Ectodermal cell (in vitro differentiated cells): ENCODE results near the gene RDH5.

Experiments
- H3K27ac ChIP-seq: 2 replicates; pipeline ENCODE4 v1.7.0; 2013; ENCODE audit warnings: mild to moderate bottlenecking, low read depth, low read length; ENCODE audit not compliant: insufficient read depth, poor library complexity, severe bottlenecking
- H3K27me3 ChIP-seq: 2 replicates; pipeline ENCODE4 v1.7.0; 2013; ENCODE audit warnings: mild to moderate bottlenecking, low read length; ENCODE audit not compliant: insufficient read depth, control insufficient read depth, poor library complexity, severe bottlenecking
- H3K36me3 ChIP-seq: one replicate; pipeline ENCODE4 v1.7.0; 2013; ENCODE audit warnings: low read length; ENCODE audit not compliant: control insufficient read depth, insufficient read depth
- H3K4me1 ChIP-seq: one replicate; pipeline ENCODE4 v1.7.0; 2013; ENCODE audit warnings: low read length; ENCODE audit not compliant: control insufficient read depth, insufficient read depth
- H3K4me3 ChIP-seq: 2 replicates; pipeline ENCODE4 v1.7.0; 2013; ENCODE audit warnings: low read depth, low read length, control low read depth; ENCODE audit not compliant: insufficient read depth
- H3K9me3 ChIP-seq: 2 replicates; pipeline ENCODE4 v1.7.0; 2013; ENCODE audit warnings: mild to moderate bottlenecking, low read length, moderate library complexity; ENCODE audit not compliant: control insufficient read depth
- WGBS, 2 experiments: methylation state at CpG; one replicate each; pipeline ENCODE4 v1.1.7; 2013; ENCODE audit warnings: missing lambda C conversion rate in 2 of 2; 5-methylcytosine and 5-hydroxymethylcytosine counted together

The RDH5 gene

GRCh38 chr12:55728186-55728938, 8.2 kb downstream of the RDH5 start:
- WGBS, 2 experiments, result 0% methylated on average over 61 of the region's 61 CpGs
- Histone ChIP-seq H3K4me1 (peaks cover 14% of the 10 kb centered on the region), H3K27me3 (no peaks in the 10 kb centered on the region), H3K9me3 (no peaks in the 10 kb centered on the region), H3K36me3 (peaks cover 11% of the 10 kb centered on the region), H3K4me3 (peak overlapping the region; percentile 64), H3K27ac (peak overlapping the region; percentile 86)

- Histone ChIP-seq H3K4me1 (peaks cover 14% of the 10 kb centered on the region), H3K4me3 (peak within 1 kb of the TSS; percentile 64), H3K9me3 (no peaks in the 10 kb centered on the region), H3K36me3 (peaks cover 11% of the 10 kb centered on the region), H3K27me3 (no peaks in the 10 kb centered on the region), H3K27ac (peak within 1 kb of the TSS; percentile 86)
- WGBS, 2 experiments, result 0 to 1% methylated on average over 61 of the region's 61 CpGs
These were observed 9.0 kb downstream of the RDH5 start, which contains the start of gene CD63 for GRCh38 chr12:55728939-55729818. CD63 (minus strand) TSS chr12:55729009; CDS start chr12:55728341, 668 bp downstream.

GRCh38 chr12:55729819-55730818, 9.9 kb downstream of the RDH5 start:
- Histone ChIP-seq H3K27ac (peak overlapping the region; percentile 86), H3K27me3 (no peaks in the 10 kb centered on the region), H3K9me3 (no peaks in the 10 kb centered on the region), H3K4me1 (peaks cover 14% of the 10 kb centered on the region), H3K36me3 (peaks cover 6% of the 10 kb centered on the region), H3K4me3 (peak overlapping the region; percentile 64)
- WGBS, 2 experiments, result 9 to 10% methylated on average over 19 of the region's 19 CpGs

- no peaks in the 10 kb centered on the region for H3K36me3 ChIP-seq
- H3K27ac ChIP-seq, result no peak overlapping the region
- H3K4me1 ChIP-seq, result peaks cover 19% of the 10 kb centered on the region
- 84 to 90% methylated on average over 4 of the region's 4 CpGs for WGBS, 2 experiments
- H3K4me3 ChIP-seq, result no peak overlapping the region
- H3K9me3 ChIP-seq, result no peaks in the 10 kb centered on the region
- no peaks in the 10 kb centered on the region for H3K27me3 ChIP-seq
These were observed 12.1 kb downstream of the RDH5 start for GRCh38 chr12:55732288-55732687.

- peaks cover 21% of the 10 kb centered on the region for H3K4me1 ChIP-seq
- no peak overlapping the region for H3K4me3 ChIP-seq
- H3K27me3 ChIP-seq, result no peaks in the 10 kb centered on the region
- H3K9me3 ChIP-seq, result no peaks in the 10 kb centered on the region
- WGBS, 2 experiments, result 90% methylated on average over 14 of the region's 14 CpGs
- no peaks in the 10 kb centered on the region for H3K36me3 ChIP-seq
- no peak overlapping the region for H3K27ac ChIP-seq
These were observed 12.9 kb downstream of the RDH5 start for GRCh38 chr12:55733021-55733555.

- WGBS, 2 experiments, result 90 to 95% methylated on average over 2 of the region's 2 CpGs
- Histone ChIP-seq H3K27ac (no peak overlapping the region), H3K4me3 (no peak overlapping the region), H3K36me3 (no peaks in the 10 kb centered on the region), H3K9me3 (no peaks in the 10 kb centered on the region), H3K27me3 (no peaks in the 10 kb centered on the region), H3K4me1 (peaks cover 21% of the 10 kb centered on the region)
These were observed 13.7 kb downstream of the RDH5 start for GRCh38 chr12:55733858-55734257.

- 95 to 100% methylated on average over 3 of the region's 3 CpGs for WGBS, 2 experiments
- no peaks in the 10 kb centered on the region for H3K9me3 ChIP-seq
- peaks cover 21% of the 10 kb centered on the region for H3K4me1 ChIP-seq
- H3K36me3 ChIP-seq, result no peaks in the 10 kb centered on the region
- H3K4me3 ChIP-seq, result no peak overlapping the region
- no peaks in the 10 kb centered on the region for H3K27me3 ChIP-seq
- no peak overlapping the region for H3K27ac ChIP-seq
These were observed 14.4 kb downstream of the RDH5 start for GRCh38 chr12:55734595-55734994.

- Histone ChIP-seq H3K27ac (no peak overlapping the region), H3K27me3 (no peaks in the 10 kb centered on the region), H3K9me3 (no peaks in the 10 kb centered on the region), H3K4me3 (no peak overlapping the region), H3K36me3 (no peaks in the 10 kb centered on the region), H3K4me1 (peaks cover 14% of the 10 kb centered on the region)
- 89 to 92% methylated on average over 3 of the region's 3 CpGs for WGBS, 2 experiments
These were observed 15.9 kb downstream of the RDH5 start for GRCh38 chr12:55736076-55736475.

- Histone ChIP-seq H3K36me3 (no peaks in the 10 kb centered on the region), H3K4me1 (peaks cover 18% of the 10 kb centered on the region), H3K4me3 (peak overlapping the region; percentile 63), H3K27me3 (no peaks in the 10 kb centered on the region), H3K27ac (no peak overlapping the region), H3K9me3 (no peaks in the 10 kb centered on the region)
- 42 to 45% methylated on average over 6 of the region's 6 CpGs for WGBS, 2 experiments
These were observed 16.8 kb downstream of the RDH5 start for GRCh38 chr12:55736780-55737580.
